ENCODE results near the gene SDHA.

The SDHA gene

DNA sequence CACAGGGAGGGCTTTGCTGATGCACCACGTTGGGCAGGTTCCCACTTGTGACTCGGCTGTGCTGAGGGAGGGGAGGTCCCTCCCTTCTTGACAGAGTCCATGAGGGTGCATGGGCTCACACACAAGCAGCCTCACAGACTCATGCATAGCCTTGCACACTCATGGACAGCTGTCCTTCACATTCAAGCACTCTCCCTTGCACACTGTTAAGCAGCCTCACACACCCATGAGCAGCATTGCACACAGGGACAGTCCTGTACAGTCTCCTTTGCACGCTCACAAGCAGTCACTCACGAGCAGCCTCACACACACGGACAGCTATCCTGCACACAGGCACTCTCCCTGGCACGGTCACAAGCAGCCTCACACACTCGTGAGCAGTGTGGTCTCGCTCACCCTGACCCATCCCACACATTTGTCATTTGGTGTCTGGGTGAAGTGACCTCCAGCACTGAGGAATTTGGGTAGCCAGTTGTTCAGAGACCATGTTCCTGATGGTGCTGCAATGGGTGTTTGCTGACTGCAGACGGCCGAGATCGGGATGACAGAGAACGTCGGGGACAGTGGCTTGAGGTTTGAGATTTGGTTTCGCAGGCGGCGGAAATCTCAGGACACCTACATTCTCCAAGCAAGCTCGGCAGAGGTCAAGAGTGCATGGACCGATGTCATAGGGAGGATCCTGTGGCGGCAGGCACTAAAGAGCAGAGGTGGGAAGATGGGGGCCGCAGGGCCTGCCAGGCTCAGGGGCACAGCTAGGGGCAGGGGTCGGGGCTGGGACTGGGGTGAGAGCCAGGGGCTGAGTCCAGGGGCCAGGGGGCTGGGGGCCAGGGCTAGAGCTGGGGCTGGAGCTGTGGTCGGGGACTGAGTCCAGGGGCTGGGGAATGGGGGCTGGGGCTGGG, 44.5 kb upstream of the SDHA start:
- Histone ChIP-seq H3K4me3 (no peak overlapping the region), H3K27ac (no peak overlapping the region)
- TF ChIP-seq, protein P1, sequence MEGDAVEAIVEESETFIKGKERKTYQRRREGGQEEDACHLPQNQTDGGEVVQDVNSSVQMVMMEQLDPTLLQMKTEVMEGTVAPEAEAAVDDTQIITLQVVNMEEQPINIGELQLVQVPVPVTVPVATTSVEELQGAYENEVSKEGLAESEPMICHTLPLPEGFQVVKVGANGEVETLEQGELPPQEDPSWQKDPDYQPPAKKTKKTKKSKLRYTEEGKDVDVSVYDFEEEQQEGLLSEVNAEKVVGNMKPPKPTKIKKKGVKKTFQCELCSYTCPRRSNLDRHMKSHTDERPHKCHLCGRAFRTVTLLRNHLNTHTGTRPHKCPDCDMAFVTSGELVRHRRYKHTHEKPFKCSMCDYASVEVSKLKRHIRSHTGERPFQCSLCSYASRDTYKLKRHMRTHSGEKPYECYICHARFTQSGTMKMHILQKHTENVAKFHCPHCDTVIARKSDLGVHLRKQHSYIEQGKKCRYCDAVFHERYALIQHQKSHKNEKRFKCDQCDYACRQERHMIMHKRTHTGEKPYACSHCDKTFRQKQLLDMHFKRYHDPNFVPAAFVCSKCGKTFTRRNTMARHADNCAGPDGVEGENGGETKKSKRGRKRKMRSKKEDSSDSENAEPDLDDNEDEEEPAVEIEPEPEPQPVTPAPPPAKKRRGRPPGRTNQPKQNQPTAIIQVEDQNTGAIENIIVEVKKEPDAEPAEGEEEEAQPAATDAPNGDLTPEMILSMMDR (IDR thresholded peaks at IDR 0.05): no peak
- DNase-seq (ENCODE audit: low spot score): no peak

DNA sequence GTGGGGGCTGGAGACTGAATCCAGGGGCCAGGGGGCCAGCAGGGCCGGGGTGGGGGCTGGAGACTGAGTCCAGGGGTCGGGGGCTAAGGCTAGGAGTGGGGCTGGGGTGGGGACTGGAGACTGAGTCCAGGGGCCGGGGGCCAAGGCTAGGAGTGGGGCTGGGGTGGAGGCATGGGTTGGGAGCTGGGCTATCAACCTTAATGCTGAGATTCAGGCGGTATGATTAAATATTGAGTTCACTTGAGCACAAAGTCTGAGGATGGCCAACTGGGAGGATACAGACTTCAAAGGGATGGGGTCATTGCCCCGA, 43.9 kb upstream of the SDHA start:
- Histone ChIP-seq H3K4me3 (no peak overlapping the region), H3K27ac (no peak overlapping the region)
- TF ChIP-seq, protein P1 (IDR thresholded peaks at IDR 0.05): no peak
- DNase-seq (ENCODE audit: low spot score): no peak

DNA sequence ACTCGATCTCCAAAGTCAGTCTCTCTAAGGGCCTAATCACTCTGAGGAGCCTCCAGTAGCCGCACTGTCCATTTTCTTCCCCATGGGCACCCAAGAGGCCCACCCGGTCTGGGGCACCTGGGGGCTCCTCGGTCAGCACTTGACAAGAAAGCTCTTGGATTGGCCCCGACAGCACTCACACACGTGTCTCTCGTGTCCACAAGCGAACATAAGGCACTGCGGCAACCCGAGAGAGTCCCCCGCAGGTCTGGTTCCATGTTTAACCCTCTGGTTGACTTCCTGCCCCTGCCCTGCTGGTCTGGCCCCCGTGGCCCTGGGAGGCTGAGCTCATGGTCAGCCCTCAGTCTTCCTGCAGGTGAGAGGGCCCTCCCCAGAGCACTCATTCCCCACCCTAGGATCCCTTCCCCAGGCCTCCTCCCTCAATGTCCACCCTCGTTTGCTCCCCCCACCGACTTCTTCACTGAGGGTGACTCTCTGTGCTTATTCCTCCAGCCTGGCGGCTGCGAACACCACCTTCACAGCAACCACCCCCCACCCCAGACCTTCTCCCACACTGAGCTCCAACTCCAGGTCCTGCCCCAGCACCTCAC, 43.1 kb upstream of the SDHA start:
- Histone ChIP-seq H3K27ac (no peak overlapping the region), H3K4me3 (no peak overlapping the region)
- no peak for DNase-seq (ENCODE audit: low spot score)
- TF ChIP-seq, protein P1 (IDR thresholded peaks at IDR 0.05): no peak

DNA sequence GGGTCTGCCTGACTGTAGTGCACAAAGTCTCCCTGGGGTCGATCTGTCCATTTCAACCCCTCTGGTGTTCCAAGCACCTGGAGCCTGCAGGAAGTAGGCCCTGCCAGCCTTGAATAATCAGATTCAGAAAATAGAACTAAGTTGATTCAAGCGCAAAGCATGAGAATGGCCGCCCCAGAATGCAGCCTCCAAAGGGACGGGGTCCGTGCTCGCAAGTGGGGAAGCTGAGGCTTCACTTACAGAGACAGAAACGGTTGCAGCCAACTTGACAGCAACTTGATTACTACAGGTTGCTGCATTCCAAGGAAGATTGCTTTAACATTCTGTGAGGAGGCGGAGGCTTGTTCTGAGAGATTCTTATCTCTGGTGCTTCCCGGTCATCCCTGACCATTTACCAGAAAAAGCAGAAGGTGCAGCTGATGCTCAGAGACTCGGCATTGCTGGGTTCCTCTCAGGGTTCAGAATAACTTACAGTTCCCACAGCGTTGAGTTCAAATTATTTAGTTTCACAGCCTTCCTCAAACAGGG, 41.8 kb upstream of the SDHA start:
- TF ChIP-seq, protein P1 (IDR thresholded peaks at IDR 0.05): no peak
- no peak overlapping the region for H3K4me3 ChIP-seq
- no peak overlapping the region for H3K27ac ChIP-seq
- DNase-seq (ENCODE audit: low spot score): no peak

DNA sequence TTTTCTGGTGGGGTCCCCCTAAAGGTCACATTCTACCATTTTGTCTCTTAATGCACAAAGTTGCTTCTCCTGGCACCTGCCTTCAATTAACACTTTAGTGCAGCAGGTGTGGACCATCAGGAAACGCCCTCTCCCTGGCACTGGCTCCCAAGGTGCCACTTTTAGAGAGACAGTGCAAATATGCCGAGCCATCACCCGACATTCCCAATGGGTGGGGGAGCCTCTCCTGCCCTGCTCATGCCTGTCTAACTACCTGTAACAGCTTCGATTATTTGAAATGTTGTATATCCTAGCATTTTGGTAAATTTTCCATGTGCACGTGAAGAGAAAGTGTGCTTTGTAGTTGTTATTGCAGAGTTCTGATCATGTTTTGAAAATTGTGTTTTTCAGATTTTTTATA, 40.0 kb upstream of the SDHA start:
- DNase-seq (ENCODE audit: low spot score): no peak
- Histone ChIP-seq H3K4me3 (no peak overlapping the region), H3K27ac (no peak overlapping the region)
- TF ChIP-seq, protein P1 (IDR thresholded peaks at IDR 0.05): no peak

DNA sequence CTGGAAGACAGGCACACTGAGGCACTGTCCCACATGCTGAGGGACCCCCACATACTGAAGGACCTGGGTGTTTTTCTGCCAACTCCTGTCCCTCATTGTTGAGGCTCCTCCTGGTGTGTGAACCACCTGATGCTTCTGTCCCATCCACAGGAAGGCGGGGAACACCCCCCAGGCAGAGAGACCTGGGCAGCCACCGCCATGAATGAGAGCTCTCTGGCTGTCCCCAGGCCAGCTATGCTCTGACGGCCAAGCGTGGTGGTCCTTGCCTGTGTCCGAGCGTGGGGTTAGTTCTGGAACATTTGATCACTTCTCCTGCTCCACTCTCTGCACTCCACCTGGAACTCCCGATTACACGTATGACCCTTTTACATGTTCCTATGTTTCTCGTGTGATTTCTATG, 38.7 kb upstream of the SDHA start:
- H3K4me3 ChIP-seq: no peak overlapping the region
- TF ChIP-seq, protein P1 (IDR thresholded peaks at IDR 0.05): no peak
- no peak for DNase-seq (ENCODE audit: low spot score)
- no peak overlapping the region for H3K27ac ChIP-seq

All from coronary artery (tissue), 2 donors.